Kidney (tissue), 14 donors: ENCODE measurements around the gene GZMH. TPM values are rescaled to one million over a fixed set of nuclear protein-coding genes. Genes with fewer than 3 reads are reported as not detected.

Experiments used
- DNase-seq, 5 donors: peaks; one replicate each; pipeline ENCODE4 v3.0.0-alpha.2; 2013 to 2020
- FAIRE-seq: peaks from 2 replicates; lab custom pipeline; 2012; peaks lifted over from hg19 to GRCh38; lab: Jason Lieb, UNC
- H3K27ac ChIP-seq, 2 donors: one replicate each; pipeline ENCODE4 v1.7.0; 2013; ENCODE audit warnings: low read depth in 2 of 2, low read length in 2 of 2, inconsistent platforms in 1 of 2
- H3K27me3 ChIP-seq: one replicate; pipeline ENCODE4 v1.7.1; 2013; ENCODE audit warnings: low read length, inconsistent platforms; ENCODE audit not compliant: control insufficient read depth, insufficient read depth
- H3K36me3 ChIP-seq, 3 donors: one replicate each; pipeline versions ENCODE4 v1.7.0 to v1.7.1; 2013; ENCODE audit warnings: low read length in 3 of 3, control low read depth in 1 of 3, inconsistent platforms in 1 of 3; ENCODE audit not compliant: insufficient read depth in 3 of 3, control insufficient read depth in 2 of 3
- H3K4me1 ChIP-seq, 3 donors: one replicate each; pipeline versions ENCODE4 v1.7.0 to v1.7.1; 2013; ENCODE audit warnings: low read length in 3 of 3, inconsistent platforms in 1 of 3, low read depth in 1 of 3; ENCODE audit not compliant: control insufficient read depth in 2 of 3, insufficient read depth in 2 of 3
- H3K4me3 ChIP-seq, 3 donors: one replicate each; pipeline versions ENCODE4 v1.7.0 to v1.8.1; 2013; ENCODE audit warnings: low read length in 3 of 3, control low read depth in 1 of 3, inconsistent platforms in 1 of 3
- H3K9ac ChIP-seq, 3 donors: one replicate each; pipeline versions ENCODE4 v1.7.0 to v1.7.1; 2013; ENCODE audit warnings: low read length in 3 of 3, control low read depth in 1 of 3, inconsistent platforms in 1 of 3
- H3K9me3 ChIP-seq, 3 donors: one replicate each; pipeline versions ENCODE4 v1.7.0 to v1.7.1; 2013; ENCODE audit warnings: low read length in 3 of 3, control low read depth in 1 of 3, inconsistent platforms in 1 of 3; ENCODE audit not compliant: control insufficient read depth in 2 of 3, insufficient read depth in 1 of 3
- intact Hi-C: fragments of 100-400 bp; cut with DNase I; formaldehyde crosslinking; loops from one replicate; pipeline ENCODE4 v1.11.1; 2022
- polyA plus RNA-seq: library from polyadenylated mRNA; stranded (reverse); fragments of 350-450 nt; fragmentation: Illumina TruSeq; extraction: RNeasy Lipid Tissue Mini Kit (QIAGEN cat#74804); gene quantifications from one replicate; pipeline ENCODE4 v1.2.3, GENCODE V29; 2014; ENCODE audit warnings: low read depth, low replicate concordance; ENCODE audit not compliant: insufficient read depth
- total RNA-seq: library from RNA; stranded (reverse); fragmentation: NEBNext Ultra II Directional; extraction: Animal tissue kit (Norgen Biotek cat#: 25700); gene quantifications from one replicate; pipeline ENCODE4 v1.2.1, GENCODE V29; 2021
- TF ChIP-seq, protein P1 (sequence below): IDR thresholded peaks from 3 replicates; pipeline ENCODE4 v1.5.1; 2012; ENCODE audit warnings: mild to moderate bottlenecking, moderate library complexity, borderline replicate concordance; ENCODE audit not compliant: insufficient read depth; ENCODE audit errors: extremely low read depth
- donor health status: control.
- donor health status: control.
- donor health status: control.
- donor health status: control.
- donor health status: control.
- donor health status: DM: yes; HTN: yes; CAD: no.
- donor health status: Normal renal cell carcinoma (clear cell type).

GZMH gene
- total and polyA plus RNA-seq, 2 donors from 2014 or later = 0.91 to 1.9 TPM

DNA sequence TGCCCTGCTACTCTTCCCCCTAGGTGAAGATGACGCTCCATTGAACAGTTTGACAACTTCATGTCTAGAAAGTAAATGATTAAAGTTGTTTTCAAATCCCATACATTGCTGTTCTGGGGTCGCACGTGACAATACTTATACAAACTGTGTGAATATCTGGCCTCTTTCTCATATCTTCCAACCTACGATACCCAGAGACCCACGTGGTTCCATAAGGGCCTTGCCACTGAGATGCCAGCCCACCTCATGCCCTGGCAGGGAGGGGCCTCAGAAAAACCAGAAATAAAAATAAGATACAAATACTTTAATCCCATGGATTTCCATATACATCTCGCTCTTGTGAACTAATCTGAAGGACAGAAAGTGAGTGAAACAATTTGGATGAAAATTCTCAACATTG lies 20.0 kb upstream of the GZMH start:
- intact Hi-C loops = no loop called here
- no peak overlapping the region for H3K9ac ChIP-seq
- FAIRE-seq = no peak

DNA sequence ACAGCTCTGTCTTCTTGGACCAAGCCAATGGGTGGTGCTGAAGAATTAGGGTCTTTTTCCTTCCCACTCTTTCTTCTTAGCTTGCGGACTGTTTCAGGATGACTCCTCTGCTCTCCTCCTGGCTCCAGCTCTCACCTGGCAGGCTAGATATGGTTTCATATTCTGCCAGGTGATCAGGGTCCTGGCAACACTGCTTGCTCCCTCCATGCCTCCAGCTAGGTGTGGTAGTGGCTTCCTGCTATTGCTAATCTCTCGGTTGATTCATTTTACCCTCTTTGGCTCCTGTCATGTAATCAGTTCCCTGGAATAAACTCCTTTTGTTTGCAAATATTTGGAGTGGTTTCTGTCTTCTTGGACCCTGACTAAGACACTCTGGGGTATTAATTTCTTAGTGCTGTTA lies 4.3 kb upstream of the GZMH start:
- no peak overlapping the region for H3K9ac ChIP-seq
- H3K27ac ChIP-seq = no peak overlapping the region
- TF ChIP-seq, protein P1, sequence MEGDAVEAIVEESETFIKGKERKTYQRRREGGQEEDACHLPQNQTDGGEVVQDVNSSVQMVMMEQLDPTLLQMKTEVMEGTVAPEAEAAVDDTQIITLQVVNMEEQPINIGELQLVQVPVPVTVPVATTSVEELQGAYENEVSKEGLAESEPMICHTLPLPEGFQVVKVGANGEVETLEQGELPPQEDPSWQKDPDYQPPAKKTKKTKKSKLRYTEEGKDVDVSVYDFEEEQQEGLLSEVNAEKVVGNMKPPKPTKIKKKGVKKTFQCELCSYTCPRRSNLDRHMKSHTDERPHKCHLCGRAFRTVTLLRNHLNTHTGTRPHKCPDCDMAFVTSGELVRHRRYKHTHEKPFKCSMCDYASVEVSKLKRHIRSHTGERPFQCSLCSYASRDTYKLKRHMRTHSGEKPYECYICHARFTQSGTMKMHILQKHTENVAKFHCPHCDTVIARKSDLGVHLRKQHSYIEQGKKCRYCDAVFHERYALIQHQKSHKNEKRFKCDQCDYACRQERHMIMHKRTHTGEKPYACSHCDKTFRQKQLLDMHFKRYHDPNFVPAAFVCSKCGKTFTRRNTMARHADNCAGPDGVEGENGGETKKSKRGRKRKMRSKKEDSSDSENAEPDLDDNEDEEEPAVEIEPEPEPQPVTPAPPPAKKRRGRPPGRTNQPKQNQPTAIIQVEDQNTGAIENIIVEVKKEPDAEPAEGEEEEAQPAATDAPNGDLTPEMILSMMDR = no peak
- no peaks in the 10 kb centered on the region for H3K36me3 ChIP-seq
- intact Hi-C loops = no loop called here
- no peaks in the 10 kb centered on the region for H3K9me3 ChIP-seq
- H3K4me1 ChIP-seq = no peaks in the 10 kb centered on the region
- DNase-seq = no peak
- no peak overlapping the region for H3K4me3 ChIP-seq
- no peak for FAIRE-seq
- H3K27me3 ChIP-seq = no peaks in the 10 kb centered on the region

More for the DNA sequence above, 20.0 kb upstream of the GZMH start:
- Histone ChIP-seq H3K4me1 (peaks cover 0 to 2% (median 0%) of the 10 kb centered on the region in 3 donors), H3K27me3 (no peaks in the 10 kb centered on the region), H3K27ac (no peak overlapping the region), H3K9me3 (no peaks in the 10 kb centered on the region), H3K4me3 (no peak overlapping the region), H3K36me3 (no peaks in the 10 kb centered on the region)
- TF ChIP-seq, protein P1 = no peak
- no peak for DNase-seq

DNA sequence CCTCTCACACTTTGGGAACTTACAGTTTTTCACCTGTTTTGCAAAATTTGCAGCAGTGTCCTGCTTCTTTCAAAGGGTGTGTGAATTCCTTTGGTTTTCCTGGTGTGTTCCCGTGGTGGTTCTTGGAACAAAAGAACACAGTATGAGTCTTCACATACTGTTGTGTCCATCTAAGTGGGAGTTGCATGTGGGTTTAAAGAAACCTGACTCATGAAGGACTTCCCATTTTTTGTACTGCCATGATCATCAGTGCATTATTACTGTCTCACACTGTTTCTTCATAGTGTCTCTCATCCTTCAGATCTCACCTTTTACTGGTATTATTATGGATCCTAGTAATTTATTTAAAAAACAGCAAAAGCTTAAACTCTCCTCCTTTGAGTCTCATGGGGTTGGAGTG lies 3.8 kb upstream of the GZMH start:
- Histone ChIP-seq H3K27me3 (no peaks in the 10 kb centered on the region), H3K4me3 (no peak overlapping the region), H3K4me1 (no peaks in the 10 kb centered on the region), H3K36me3 (no peaks in the 10 kb centered on the region), H3K27ac (no peak overlapping the region), H3K9ac (no peak overlapping the region), H3K9me3 (no peaks in the 10 kb centered on the region)
- TF ChIP-seq, protein P1 = no peak
- FAIRE-seq (no peak), DNase-seq (no peak)
- intact Hi-C loops = no loop called here

DNA sequence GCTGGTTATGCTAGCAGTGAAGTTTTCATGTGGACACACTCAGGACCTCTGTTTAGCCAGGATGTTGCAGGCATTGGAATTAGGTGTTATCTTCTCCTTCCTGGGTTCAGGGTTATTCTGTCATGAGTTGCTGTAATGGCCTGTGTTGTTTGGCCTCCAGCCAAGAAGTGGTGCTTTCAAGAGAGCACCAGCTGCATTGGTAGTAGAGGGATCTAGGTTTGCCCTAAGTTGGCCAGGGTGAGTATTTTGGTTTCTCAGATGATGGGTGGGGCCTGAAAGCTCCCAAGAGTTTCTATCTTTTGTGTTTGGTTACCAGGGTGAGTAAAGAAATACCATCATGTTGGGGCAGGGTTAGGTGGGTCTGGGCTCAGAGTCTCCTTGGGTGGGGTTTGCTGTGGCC lies 2.7 kb upstream of the GZMH start:
- Histone ChIP-seq H3K9ac (no peak overlapping the region), H3K4me3 (no peak overlapping the region), H3K36me3 (no peaks in the 10 kb centered on the region), H3K27ac (no peak overlapping the region), H3K4me1 (no peaks in the 10 kb centered on the region), H3K9me3 (no peaks in the 10 kb centered on the region), H3K27me3 (no peaks in the 10 kb centered on the region)
- FAIRE-seq (no peak), DNase-seq (no peak)
- intact Hi-C loops = no loop called here
- TF ChIP-seq, protein P1 = no peak
